ENCODE measurements around the gene EPS8L2. TPM values are rescaled to one million over a fixed set of nuclear protein-coding genes. Genes with fewer than 3 reads are reported as not detected.
A peak's percentile ranks its signal among the peaks of the same experiment; 100 is the strongest.

The EPS8L2 gene
- total and polyA plus RNA-seq, 2 of the 13 experiments (the other 11 are each of a cell fraction or from before 2014, with no cell fraction given): 89.3 to 416 TPM

GRCh38 chr11:704781-705645 is 1.0 kb upstream of the EPS8L2 start (continued):
- TF ChIP-seq, protein P1, sequence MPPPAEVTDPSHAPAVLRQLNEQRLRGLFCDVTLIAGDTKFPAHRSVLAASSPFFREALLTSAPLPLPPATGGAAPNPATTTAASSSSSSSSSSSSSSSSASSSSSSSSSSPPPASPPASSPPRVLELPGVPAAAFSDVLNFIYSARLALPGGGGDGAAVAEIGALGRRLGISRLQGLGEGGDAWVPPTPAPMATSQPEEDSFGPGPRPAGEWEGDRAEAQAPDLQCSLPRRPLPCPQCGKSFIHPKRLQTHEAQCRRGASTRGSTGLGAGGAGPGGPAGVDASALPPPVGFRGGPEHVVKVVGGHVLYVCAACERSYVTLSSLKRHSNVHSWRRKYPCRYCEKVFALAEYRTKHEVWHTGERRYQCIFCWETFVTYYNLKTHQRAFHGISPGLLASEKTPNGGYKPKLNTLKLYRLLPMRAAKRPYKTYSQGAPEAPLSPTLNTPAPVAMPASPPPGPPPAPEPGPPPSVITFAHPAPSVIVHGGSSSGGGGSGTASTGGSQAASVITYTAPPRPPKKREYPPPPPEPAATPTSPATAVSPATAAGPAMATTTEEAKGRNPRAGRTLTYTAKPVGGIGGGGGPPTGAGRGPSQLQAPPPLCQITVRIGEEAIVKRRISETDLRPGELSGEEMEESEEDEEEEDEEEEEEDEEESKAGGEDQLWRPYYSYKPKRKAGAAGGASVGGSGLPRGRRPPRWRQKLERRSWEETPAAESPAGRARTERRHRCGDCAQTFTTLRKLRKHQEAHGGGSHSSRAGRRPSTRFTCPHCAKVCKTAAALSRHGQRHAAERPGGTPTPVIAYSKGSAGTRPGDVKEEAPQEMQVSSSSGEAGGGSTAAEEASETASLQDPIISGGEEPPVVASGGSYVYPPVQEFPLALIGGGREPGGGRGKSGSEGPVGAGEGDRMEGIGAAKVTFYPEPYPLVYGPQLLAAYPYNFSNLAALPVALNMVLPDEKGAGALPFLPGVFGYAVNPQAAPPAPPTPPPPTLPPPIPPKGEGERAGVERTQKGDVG (CRISPR knock-in tag; IDR thresholded peaks at IDR 0.05; ENCODE audit: borderline replicate concordance): 0 out of 2 replicates have a peak, but pooled peaks have one; percentile 71
- TF ChIP-seq ZSCAN31 (CRISPR knock-in tag; IDR thresholded peaks at IDR 0.05; ENCODE audit: low read depth) (peak; percentile 64; the same call in 1 of the 2 replicates), MAFG (CRISPR knock-in tag; IDR thresholded peaks at IDR 0.05) (no peak), NFYC (CRISPR knock-in tag; IDR thresholded peaks at IDR 0.05) (peak; percentile 51), ZNF3 (CRISPR knock-in tag; IDR thresholded peaks at IDR 0.05) (no peak), KDM2A (CRISPR knock-in tag; IDR thresholded peaks at IDR 0.05; ENCODE audit: borderline replicate concordance, low read depth) (peak; percentile 28; the same call in 1 of the 2 replicates), ZNF790 (CRISPR knock-in tag; IDR thresholded peaks at IDR 0.05; ENCODE audit: borderline replicate concordance) (peak; percentile 92; the same call in 1 of the 2 replicates), POGZ (CRISPR knock-in tag; IDR thresholded peaks at IDR 0.05) (peak; percentile 72), MYNN (CRISPR knock-in tag; IDR thresholded peaks at IDR 0.05; ENCODE audit: low read depth) (no peak), ZNF232 (CRISPR knock-in tag; IDR thresholded peaks at IDR 0.05; ENCODE audit: borderline replicate concordance) (peak; percentile 82; the same call in 1 of the 2 replicates), RBAK (CRISPR knock-in tag; IDR thresholded peaks at IDR 0.05) (no peak), CBX5 (CRISPR knock-in tag; IDR thresholded peaks at IDR 0.05; ENCODE audit: borderline replicate concordance) (peak; percentile 25; the same call in 1 of the 2 replicates), ZNF788 (CRISPR knock-in tag; IDR thresholded peaks at IDR 0.05; ENCODE audit: borderline replicate concordance) (peak; percentile 87; the same call in 1 of the 2 replicates), ZNF562 (CRISPR knock-in tag; IDR thresholded peaks at IDR 0.05; ENCODE audit: borderline replicate concordance) (no peak), NPAS2 (CRISPR knock-in tag; IDR thresholded peaks at IDR 0.05; ENCODE audit: borderline replicate concordance) (no peak), MIXL1 (CRISPR knock-in tag; IDR thresholded peaks at IDR 0.05) (peak; percentile 77), FIP1L1 (IDR thresholded peaks at IDR 0.05; ENCODE audit: borderline replicate concordance, insufficient read depth, low read depth, low read length) (peak; percentile 51; the same call in 1 of the 2 replicates), KLF9 (CRISPR knock-in tag; IDR thresholded peaks at IDR 0.05; ENCODE audit: low read depth) (peak; percentile 82; the same call in 1 of the 2 replicates), RXRA (CRISPR knock-in tag; IDR thresholded peaks at IDR 0.05) (peak; percentile 99), SMAD3 (CRISPR knock-in tag; IDR thresholded peaks at IDR 0.05) (no peak; the same call in 1 of the 2 replicates), ZNF235 (CRISPR knock-in tag; IDR thresholded peaks at IDR 0.05; ENCODE audit: borderline replicate concordance) (no peak), TSC22D2 (CRISPR knock-in tag; IDR thresholded peaks at IDR 0.05; ENCODE audit: borderline replicate concordance) (no peak), HOXA7 (CRISPR knock-in tag; IDR thresholded peaks at IDR 0.05) (no peak; the same call in 1 of the 2 replicates)
- TF ChIP-seq, protein P2, sequence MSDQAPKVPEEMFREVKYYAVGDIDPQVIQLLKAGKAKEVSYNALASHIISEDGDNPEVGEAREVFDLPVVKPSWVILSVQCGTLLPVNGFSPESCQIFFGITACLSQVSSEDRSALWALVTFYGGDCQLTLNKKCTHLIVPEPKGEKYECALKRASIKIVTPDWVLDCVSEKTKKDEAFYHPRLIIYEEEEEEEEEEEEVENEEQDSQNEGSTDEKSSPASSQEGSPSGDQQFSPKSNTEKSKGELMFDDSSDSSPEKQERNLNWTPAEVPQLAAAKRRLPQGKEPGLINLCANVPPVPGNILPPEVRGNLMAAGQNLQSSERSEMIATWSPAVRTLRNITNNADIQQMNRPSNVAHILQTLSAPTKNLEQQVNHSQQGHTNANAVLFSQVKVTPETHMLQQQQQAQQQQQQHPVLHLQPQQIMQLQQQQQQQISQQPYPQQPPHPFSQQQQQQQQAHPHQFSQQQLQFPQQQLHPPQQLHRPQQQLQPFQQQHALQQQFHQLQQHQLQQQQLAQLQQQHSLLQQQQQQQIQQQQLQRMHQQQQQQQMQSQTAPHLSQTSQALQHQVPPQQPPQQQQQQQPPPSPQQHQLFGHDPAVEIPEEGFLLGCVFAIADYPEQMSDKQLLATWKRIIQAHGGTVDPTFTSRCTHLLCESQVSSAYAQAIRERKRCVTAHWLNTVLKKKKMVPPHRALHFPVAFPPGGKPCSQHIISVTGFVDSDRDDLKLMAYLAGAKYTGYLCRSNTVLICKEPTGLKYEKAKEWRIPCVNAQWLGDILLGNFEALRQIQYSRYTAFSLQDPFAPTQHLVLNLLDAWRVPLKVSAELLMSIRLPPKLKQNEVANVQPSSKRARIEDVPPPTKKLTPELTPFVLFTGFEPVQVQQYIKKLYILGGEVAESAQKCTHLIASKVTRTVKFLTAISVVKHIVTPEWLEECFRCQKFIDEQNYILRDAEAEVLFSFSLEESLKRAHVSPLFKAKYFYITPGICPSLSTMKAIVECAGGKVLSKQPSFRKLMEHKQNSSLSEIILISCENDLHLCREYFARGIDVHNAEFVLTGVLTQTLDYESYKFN (CRISPR knock-in tag; conservative IDR thresholded peaks at IDR 0.05): peak; percentile 92

All from HepG2 (cell line).